AG09319 (cell line): ENCODE data around the gene EML6.

Experiments used
- DNase-seq: peaks from one replicate; pipeline ENCODE4 v3.0.0-alpha.2; 2010; ENCODE audit warnings: low read depth; ENCODE audit errors: extremely low read depth
- CTCF ChIP-seq: IDR thresholded peaks from 2 replicates; pipeline ENCODE4 v1.5.1; 2011; ENCODE audit warnings: low read depth, mild to moderate bottlenecking, inconsistent platforms, low read length, moderate library complexity

The EML6 gene

DNA sequence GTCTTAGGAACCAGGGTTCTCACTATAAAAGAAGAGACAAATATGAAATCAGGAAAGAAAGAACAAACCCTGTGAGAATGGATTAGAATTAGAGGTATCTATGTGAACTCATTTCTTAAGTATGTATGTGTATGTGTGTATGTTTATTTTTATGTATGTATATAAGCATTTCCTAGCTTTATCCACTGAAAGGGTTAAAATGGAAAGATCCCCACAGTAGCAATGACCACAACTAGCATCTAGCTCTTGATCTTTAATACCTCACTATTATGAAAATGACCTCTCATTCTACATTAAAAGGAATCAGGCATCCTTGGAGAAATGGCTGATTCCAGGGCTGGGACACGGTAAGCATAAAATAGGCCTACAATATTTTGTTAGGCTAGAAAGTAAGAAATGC, 295.2 kb downstream of the EML6 start:
- TF ChIP-seq CTCF = no peak
- no peak for DNase-seq

DNA sequence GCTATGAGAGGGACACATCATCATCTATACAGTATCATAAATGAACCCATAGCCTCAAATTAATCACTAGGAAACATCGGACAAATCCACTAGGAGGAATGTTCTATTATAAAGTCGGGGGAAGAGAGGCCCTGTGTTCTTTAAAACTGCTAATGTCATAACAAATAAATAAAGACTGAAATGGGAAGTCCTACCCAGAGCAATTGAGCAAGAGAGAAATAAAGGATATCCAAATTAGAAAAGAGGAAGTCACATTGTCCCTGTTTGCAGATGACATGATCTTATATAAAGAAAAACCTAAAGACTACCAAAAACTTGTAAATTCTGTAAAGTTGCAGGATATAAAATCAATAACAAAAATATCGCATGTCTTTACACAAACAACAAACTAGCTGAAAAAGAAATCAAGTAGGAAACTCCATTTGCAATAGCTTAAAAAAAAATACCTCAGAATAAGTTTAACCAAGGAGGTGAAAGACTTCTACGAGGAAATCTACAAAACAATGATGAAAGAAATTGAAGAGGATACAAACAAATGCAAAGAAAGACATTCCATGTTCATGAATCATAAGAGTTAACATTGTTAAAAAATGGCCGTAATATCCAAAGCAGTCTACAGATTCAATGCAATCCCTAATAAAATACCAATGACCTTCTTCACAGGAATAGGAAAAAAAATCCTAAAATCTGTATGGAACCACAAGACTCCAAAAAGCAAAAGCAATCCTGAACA, 296.2 kb downstream of the EML6 start:
- DNase-seq = no peak
- TF ChIP-seq CTCF = no peak
